ENCODE data around the gene COG4.

Gene COG4

DNA sequence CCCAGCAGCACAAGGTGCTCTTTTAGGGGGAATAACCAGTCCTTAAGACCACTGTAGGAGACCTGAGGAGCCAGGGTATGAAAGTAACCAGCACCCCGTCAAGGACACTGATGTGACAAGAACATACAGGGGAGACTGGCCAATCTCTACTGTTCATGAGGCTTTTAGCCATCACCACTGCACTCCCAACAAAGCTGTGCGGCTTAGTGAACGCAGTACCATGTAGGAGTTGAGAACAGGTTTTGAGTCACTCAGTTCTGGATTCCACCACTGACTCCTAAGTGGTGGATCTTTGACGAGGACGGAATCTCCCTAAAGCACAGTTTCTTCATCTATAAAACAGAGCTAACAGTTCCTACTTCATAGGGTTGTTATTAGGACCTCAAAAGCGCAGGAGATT, 26.8 kb downstream of the COG4 start:
- Histone ChIP-seq H3K4me3 (ENCODE audit: low read length in 2 of 2) (no peak overlapping the region), H3K36me3 (ENCODE audit: control insufficient read depth in 2 of 2, insufficient read depth in 2 of 2, low read length in 2 of 2) (peaks cover 31 to 46% of the 10 kb centered on the region in 2 donors), H3K9me3 (ENCODE audit: control insufficient read depth in 2 of 2, low read length in 2 of 2) (no peaks in the 10 kb centered on the region), H3K9ac (ENCODE audit: low read length in 2 of 2) (no peak overlapping the region), H3K27ac (ENCODE audit: low read length) (no peak overlapping the region), H3K4me1 (ENCODE audit: control insufficient read depth, insufficient read depth, low read length) (no peaks in the 10 kb centered on the region), H3K27me3 (ENCODE audit: control insufficient read depth in 1 of 2, insufficient read depth in 2 of 2, low read length in 2 of 2) (no peaks in the 10 kb centered on the region)

DNA sequence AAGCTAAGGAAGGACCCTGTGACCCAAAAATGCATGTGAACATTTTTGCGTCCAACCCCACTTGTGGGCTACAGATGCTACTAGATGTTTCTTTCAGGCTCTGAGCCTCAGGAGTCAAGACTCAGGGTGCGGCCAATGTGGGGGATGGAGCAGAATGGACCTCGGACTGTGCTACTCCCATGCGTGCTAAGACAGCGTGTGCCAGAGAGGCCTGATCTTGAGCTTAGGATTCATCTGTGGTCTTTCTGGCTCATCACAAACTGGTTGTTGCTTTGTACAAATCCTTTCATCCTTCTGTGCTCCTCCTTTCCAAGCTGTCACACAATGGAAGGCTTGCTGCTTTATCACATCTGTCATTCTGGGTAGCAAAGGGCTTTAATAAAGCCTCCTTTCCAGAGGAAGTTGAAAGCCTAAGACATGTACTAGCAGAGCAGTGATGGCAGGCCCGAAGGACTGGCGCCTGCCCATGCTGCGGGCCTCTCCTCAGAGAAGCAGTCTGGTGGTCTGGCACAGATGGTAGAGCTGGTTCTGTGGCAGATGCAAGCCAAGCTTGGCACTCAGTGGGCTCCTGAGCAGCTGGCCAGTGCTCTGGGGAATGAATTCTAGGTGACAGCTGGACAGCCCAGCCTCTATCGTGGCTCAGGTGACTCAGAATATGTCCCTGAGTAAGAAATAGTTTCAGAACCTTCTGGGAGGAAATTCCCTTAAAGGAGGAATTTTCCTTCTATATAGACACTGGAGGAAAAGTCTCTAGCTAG, 27.8 kb downstream of the COG4 start:
- Histone ChIP-seq H3K27ac (ENCODE audit: low read length) (no peak overlapping the region), H3K9me3 (ENCODE audit: control insufficient read depth in 2 of 2, low read length in 2 of 2) (no peaks in the 10 kb centered on the region), H3K9ac (ENCODE audit: low read length in 2 of 2) (no peak overlapping the region), H3K4me1 (ENCODE audit: control insufficient read depth, insufficient read depth, low read length) (no peaks in the 10 kb centered on the region), H3K27me3 (ENCODE audit: control insufficient read depth in 1 of 2, insufficient read depth in 2 of 2, low read length in 2 of 2) (no peaks in the 10 kb centered on the region), H3K4me3 (ENCODE audit: low read length in 2 of 2) (no peak overlapping the region), H3K36me3 (ENCODE audit: control insufficient read depth in 2 of 2, insufficient read depth in 2 of 2, low read length in 2 of 2) (peaks cover 31 to 46% of the 10 kb centered on the region in 2 donors)

DNA sequence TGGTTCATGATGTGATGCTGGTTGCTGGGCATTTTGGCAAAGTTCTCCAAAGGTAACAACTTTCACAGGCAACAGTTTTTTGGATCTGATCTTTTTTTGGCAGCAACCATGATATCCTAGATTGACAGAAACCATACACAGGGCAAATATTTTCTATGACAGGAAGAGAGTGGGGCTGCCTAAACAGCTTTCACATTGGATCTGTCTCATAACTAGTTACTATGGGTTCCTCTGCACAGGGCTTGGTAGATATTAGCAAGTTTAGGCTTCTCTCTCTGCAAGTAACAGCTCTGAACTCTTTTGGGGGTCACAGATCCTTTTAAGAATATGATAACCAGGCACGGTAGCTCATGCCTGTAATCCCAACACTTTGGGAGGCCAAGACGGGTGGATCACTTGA, 28.6 kb downstream of the COG4 start:
- H3K4me1 ChIP-seq (ENCODE audit: control insufficient read depth, insufficient read depth, low read length), result no peaks in the 10 kb centered on the region
- no peak overlapping the region for H3K4me3 ChIP-seq (ENCODE audit: low read length in 2 of 2)
- H3K27ac ChIP-seq (ENCODE audit: low read length), result no peak overlapping the region
- H3K36me3 ChIP-seq (ENCODE audit: control insufficient read depth in 2 of 2, insufficient read depth in 2 of 2, low read length in 2 of 2), result peaks cover 36 to 51% of the 10 kb centered on the region in 2 donors
- no peak overlapping the region for H3K9ac ChIP-seq (ENCODE audit: low read length in 2 of 2)
- H3K27me3 ChIP-seq (ENCODE audit: control insufficient read depth in 1 of 2, insufficient read depth in 2 of 2, low read length in 2 of 2), result no peaks in the 10 kb centered on the region
- H3K9me3 ChIP-seq (ENCODE audit: control insufficient read depth in 2 of 2, low read length in 2 of 2), result no peaks in the 10 kb centered on the region

DNA sequence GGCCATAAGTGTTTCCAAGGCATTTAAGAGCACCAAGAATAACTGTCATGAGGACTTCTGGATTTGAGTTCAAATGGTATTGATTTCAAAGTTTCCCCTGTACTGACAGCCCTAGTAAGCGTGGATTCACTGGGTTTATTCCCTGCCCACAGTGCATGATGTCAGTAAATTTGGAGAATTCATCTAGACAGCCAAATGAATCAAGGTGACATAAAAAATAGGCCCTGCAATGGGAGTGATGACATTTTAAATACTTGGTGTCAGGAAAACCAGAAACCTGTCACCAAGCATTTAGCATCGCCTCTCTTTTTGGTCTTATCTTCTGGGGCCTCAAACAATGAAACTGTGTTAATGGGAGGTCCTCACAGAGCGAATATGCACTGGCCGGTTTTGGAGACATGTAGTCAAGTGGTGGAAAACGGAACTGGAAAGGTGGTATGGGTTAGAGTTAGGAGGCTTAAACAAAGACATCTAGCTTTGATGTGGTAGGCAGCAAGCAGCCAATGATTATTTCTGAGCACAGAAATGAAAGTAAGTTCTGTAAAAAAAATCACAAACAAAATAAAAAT, 29.1 kb downstream of the COG4 start:
- H3K27ac ChIP-seq (ENCODE audit: low read length), result no peak overlapping the region
- no peaks in the 10 kb centered on the region for H3K9me3 ChIP-seq (ENCODE audit: control insufficient read depth in 2 of 2, low read length in 2 of 2)
- H3K4me3 ChIP-seq (ENCODE audit: low read length in 2 of 2), result no peak overlapping the region
- H3K27me3 ChIP-seq (ENCODE audit: control insufficient read depth in 1 of 2, insufficient read depth in 2 of 2, low read length in 2 of 2), result no peaks in the 10 kb centered on the region
- H3K4me1 ChIP-seq (ENCODE audit: control insufficient read depth, insufficient read depth, low read length), result no peaks in the 10 kb centered on the region
- H3K9ac ChIP-seq (ENCODE audit: low read length in 2 of 2), result no peak overlapping the region
- H3K36me3 ChIP-seq (ENCODE audit: control insufficient read depth in 2 of 2, insufficient read depth in 2 of 2, low read length in 2 of 2), result peaks cover 36 to 53% of the 10 kb centered on the region in 2 donors

- H3K27me3 ChIP-seq (ENCODE audit: control insufficient read depth in 1 of 2, insufficient read depth in 2 of 2, low read length in 2 of 2), result no peaks in the 10 kb centered on the region
- no peaks in the 10 kb centered on the region for H3K4me1 ChIP-seq (ENCODE audit: control insufficient read depth, insufficient read depth, low read length)
- H3K9me3 ChIP-seq (ENCODE audit: control insufficient read depth in 2 of 2, low read length in 2 of 2), result no peaks in the 10 kb centered on the region
- H3K36me3 ChIP-seq (ENCODE audit: control insufficient read depth in 2 of 2, insufficient read depth in 2 of 2, low read length in 2 of 2), result peaks cover 36 to 53% of the 10 kb centered on the region in 2 donors
- H3K27ac ChIP-seq (ENCODE audit: low read length), result no peak overlapping the region
- no peak overlapping the region for H3K4me3 ChIP-seq (ENCODE audit: low read length in 2 of 2)
- H3K9ac ChIP-seq (ENCODE audit: low read length in 2 of 2), result no peak overlapping the region
Measured at GRCh38 chr16:70493802-70494201, 29.6 kb downstream of the COG4 start.

DNA sequence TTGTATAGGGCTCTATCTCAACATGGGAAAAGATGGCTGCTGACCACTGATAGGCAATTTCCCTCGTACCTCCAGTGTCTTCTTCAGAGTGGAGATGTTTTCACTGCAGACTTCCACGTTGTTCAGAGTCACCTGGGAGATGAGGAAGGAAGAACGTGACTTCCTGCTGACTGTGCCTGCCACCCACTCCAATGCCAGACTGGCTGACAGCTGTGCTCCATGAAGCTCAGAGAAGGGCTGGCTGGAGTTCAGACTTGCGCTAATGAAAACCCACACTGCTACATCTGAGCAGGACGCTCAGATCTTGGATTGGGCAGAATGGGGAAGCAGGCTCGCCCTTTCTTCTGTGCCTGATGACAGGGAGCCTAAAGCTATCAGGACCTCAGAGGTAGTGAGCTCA, 33.1 kb downstream of the COG4 start:
- Histone ChIP-seq H3K4me3 (ENCODE audit: low read length in 2 of 2) (no peak overlapping the region), H3K4me1 (ENCODE audit: control insufficient read depth, insufficient read depth, low read length) (no peaks in the 10 kb centered on the region), H3K27ac (ENCODE audit: low read length) (no peak overlapping the region), H3K9me3 (ENCODE audit: control insufficient read depth in 2 of 2, low read length in 2 of 2) (no peaks in the 10 kb centered on the region), H3K27me3 (ENCODE audit: control insufficient read depth in 1 of 2, insufficient read depth in 2 of 2, low read length in 2 of 2) (no peaks in the 10 kb centered on the region), H3K9ac (ENCODE audit: low read length in 2 of 2) (no peak overlapping the region), H3K36me3 (ENCODE audit: control insufficient read depth in 2 of 2, insufficient read depth in 2 of 2, low read length in 2 of 2) (peaks cover 11 to 26% of the 10 kb centered on the region in 2 donors)

DNA sequence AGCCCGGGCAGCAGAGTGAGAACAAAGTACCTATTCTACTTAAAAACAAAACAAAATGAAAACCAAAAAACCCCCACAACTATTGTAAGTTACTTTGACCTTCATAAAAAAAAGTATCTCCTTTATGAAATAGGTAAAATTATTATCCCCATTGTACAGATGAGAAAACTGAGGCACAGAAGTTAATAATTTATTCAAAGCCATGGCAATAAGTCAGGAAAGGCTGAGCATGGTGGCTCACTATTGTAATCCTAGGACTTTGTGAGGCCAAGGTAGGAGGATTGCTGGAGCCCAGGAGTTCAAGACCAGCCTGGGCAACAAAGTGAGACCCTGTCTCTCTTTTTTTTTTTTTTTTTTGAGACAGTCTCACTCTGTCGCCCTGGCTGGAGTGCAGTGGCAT, 38.5 kb downstream of the COG4 start:
- Histone ChIP-seq H3K9me3 (ENCODE audit: control insufficient read depth in 2 of 2, low read length in 2 of 2) (no peaks in the 10 kb centered on the region), H3K27ac (ENCODE audit: low read length) (no peak overlapping the region), H3K9ac (ENCODE audit: low read length in 2 of 2) (no peak overlapping the region), H3K4me3 (ENCODE audit: low read length in 2 of 2) (no peak overlapping the region), H3K36me3 (ENCODE audit: control insufficient read depth in 2 of 2, insufficient read depth in 2 of 2, low read length in 2 of 2) (peaks cover 16 to 35% of the 10 kb centered on the region in 2 donors), H3K27me3 (ENCODE audit: control insufficient read depth in 1 of 2, insufficient read depth in 2 of 2, low read length in 2 of 2) (no peaks in the 10 kb centered on the region), H3K4me1 (ENCODE audit: control insufficient read depth, insufficient read depth, low read length) (no peaks in the 10 kb centered on the region)

DNA sequence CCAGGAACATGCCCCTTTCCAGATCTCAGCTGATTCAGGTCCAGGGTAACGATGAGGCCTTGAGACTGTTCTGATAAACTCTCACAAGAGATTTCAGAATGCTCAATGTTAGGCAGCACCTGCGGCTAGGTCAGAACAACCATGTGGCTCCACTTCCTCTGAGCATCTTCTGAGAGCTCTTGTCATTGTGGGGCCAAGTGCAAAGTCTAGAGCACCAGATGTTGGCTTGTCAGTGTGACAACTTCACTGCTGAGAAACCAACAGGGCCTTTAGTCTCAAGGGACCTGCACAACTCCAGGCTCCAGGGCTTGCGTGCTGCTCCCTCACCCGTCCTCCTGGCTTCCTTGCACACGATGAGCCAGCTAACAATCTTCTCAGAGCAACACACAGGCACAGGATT, 39.9 kb downstream of the COG4 start:
- Histone ChIP-seq H3K4me1 (ENCODE audit: control insufficient read depth, insufficient read depth, low read length) (peaks cover 5% of the 10 kb centered on the region), H3K9me3 (ENCODE audit: control insufficient read depth in 2 of 2, low read length in 2 of 2) (no peaks in the 10 kb centered on the region), H3K27ac (ENCODE audit: low read length) (no peak overlapping the region), H3K4me3 (ENCODE audit: low read length in 2 of 2) (no peak overlapping the region), H3K27me3 (ENCODE audit: control insufficient read depth in 1 of 2, insufficient read depth in 2 of 2, low read length in 2 of 2) (no peaks in the 10 kb centered on the region), H3K9ac (ENCODE audit: low read length in 2 of 2) (no peak overlapping the region), H3K36me3 (ENCODE audit: control insufficient read depth in 2 of 2, insufficient read depth in 2 of 2, low read length in 2 of 2) (peaks cover 24 to 39% of the 10 kb centered on the region in 2 donors)

- no peaks in the 10 kb centered on the region for H3K27me3 ChIP-seq (ENCODE audit: control insufficient read depth in 1 of 2, insufficient read depth in 2 of 2, low read length in 2 of 2)
- peaks cover 25 to 42% of the 10 kb centered on the region in 2 donors for H3K36me3 ChIP-seq (ENCODE audit: control insufficient read depth in 2 of 2, insufficient read depth in 2 of 2, low read length in 2 of 2)
- H3K9me3 ChIP-seq (ENCODE audit: control insufficient read depth in 2 of 2, low read length in 2 of 2), result no peaks in the 10 kb centered on the region
- H3K9ac ChIP-seq (ENCODE audit: low read length in 2 of 2), result no peak overlapping the region
- peaks cover 5% of the 10 kb centered on the region for H3K4me1 ChIP-seq (ENCODE audit: control insufficient read depth, insufficient read depth, low read length)
- H3K4me3 ChIP-seq (ENCODE audit: low read length in 2 of 2), result no peak overlapping the region
- H3K27ac ChIP-seq (ENCODE audit: low read length), result no peak overlapping the region
Measured at GRCh38 chr16:70482624-70483023, 40.7 kb downstream of the COG4 start.

- Histone ChIP-seq H3K27me3 (ENCODE audit: control insufficient read depth in 1 of 2, insufficient read depth in 2 of 2, low read length in 2 of 2) (no peaks in the 10 kb centered on the region), H3K36me3 (ENCODE audit: control insufficient read depth in 2 of 2, insufficient read depth in 2 of 2, low read length in 2 of 2) (peaks cover 27 to 42% of the 10 kb centered on the region in 2 donors), H3K4me1 (ENCODE audit: control insufficient read depth, insufficient read depth, low read length) (peaks cover 5% of the 10 kb centered on the region), H3K9ac (ENCODE audit: low read length in 2 of 2) (no peak overlapping the region), H3K4me3 (ENCODE audit: low read length in 2 of 2) (no peak overlapping the region), H3K27ac (ENCODE audit: low read length) (no peak overlapping the region), H3K9me3 (ENCODE audit: control insufficient read depth in 2 of 2, low read length in 2 of 2) (no peaks in the 10 kb centered on the region)
Measured at GRCh38 chr16:70481929-70482536, 41.3 kb downstream of the COG4 start.
